MM.1S (cell line): ENCODE results near the gene PLXNB1.
A peak's percentile ranks its signal among the peaks of the same experiment; 100 is the strongest.

Experiments used
- DNase-seq: peaks from one replicate; pipeline ENCODE4 v3.0.0-alpha.2; 2015
- H2AFZ ChIP-seq: fragments of 300-600 bp; sonication (generic); 2 replicates; pipeline ENCODE4 v1.6.0; 2016; ENCODE audit warnings: antibody characterized with exemption, low read length
- H3F3A ChIP-seq: fragments of 300-600 bp; sonication (generic); 2 replicates; pipeline ENCODE4 v1.6.1; 2016; ENCODE audit warnings: mild to moderate bottlenecking, antibody characterized with exemption, low read length, moderate library complexity, mixed read lengths; ENCODE audit not compliant: insufficient read depth
- H3K27ac ChIP-seq: fragments of 300-600 bp; sonication (generic); 2 replicates; pipeline ENCODE4 v1.5.1; 2016; ENCODE audit warnings: mild to moderate bottlenecking, low read length
- H3K27me3 ChIP-seq: fragments of 300-600 bp; sonication (generic); replicated peaks from 2 replicates; pipeline ENCODE4 v1.6.0; 2016; ENCODE audit warnings: low read length; ENCODE audit not compliant: insufficient read depth
- H3K36me3 ChIP-seq: fragments of 300-600 bp; sonication (generic); replicated peaks from 2 replicates; pipeline ENCODE4 v1.6.1; 2016; ENCODE audit warnings: mild to moderate bottlenecking, low read length, mixed read lengths; ENCODE audit not compliant: insufficient read depth
- H3K4me1 ChIP-seq: fragments of 300-600 bp; sonication (generic); 2 replicates; pipeline ENCODE4 v1.6.1; 2016; ENCODE audit warnings: low read length, mixed read lengths
- H3K4me2 ChIP-seq: fragments of 300-600 bp; sonication (generic); 2 replicates; pipeline ENCODE4 v1.6.0; 2016; ENCODE audit warnings: low read depth, low read length
- H3K4me3 ChIP-seq: fragments of 300-600 bp; sonication (generic); 2 replicates; pipeline ENCODE4 v1.5.1; 2016; ENCODE audit warnings: low read length, mixed read lengths
- H3K79me2 ChIP-seq: fragments of 300-600 bp; sonication (generic); 2 replicates; pipeline ENCODE4 v1.6.1; 2016; ENCODE audit warnings: mixed run types, low read length, mixed read lengths
- H3K9ac ChIP-seq: fragments of 300-600 bp; sonication (generic); 2 replicates; pipeline ENCODE4 v1.6.1; 2016; ENCODE audit warnings: low read length, mixed read lengths
- H3K9me2 ChIP-seq: fragments of 300-600 bp; sonication (generic); replicated peaks from 2 replicates; pipeline ENCODE4 v1.6.1; 2016; ENCODE audit warnings: mild to moderate bottlenecking, low read length, mixed read lengths; ENCODE audit not compliant: insufficient read depth
- H3K9me3 ChIP-seq: fragments of 300-600 bp; sonication (generic); replicated peaks from 2 replicates; pipeline ENCODE4 v1.6.1; 2016; ENCODE audit warnings: mild to moderate bottlenecking, low read length, mixed read lengths; ENCODE audit not compliant: insufficient read depth
- H4K20me1 ChIP-seq: fragments of 300-600 bp; sonication (generic); 2 replicates; pipeline ENCODE4 v1.6.1; 2016; ENCODE audit warnings: mild to moderate bottlenecking, low read length, moderate library complexity, mixed read lengths; ENCODE audit not compliant: insufficient read depth
- EZH2 ChIP-seq: fragments of 300-600 bp; sonication (generic); optimal IDR thresholded peaks from 2 replicates; pipeline ENCODE3; 2017; ENCODE audit warnings: low read depth, mild to moderate bottlenecking, antibody characterized with exemption, low read length, mixed read lengths
- EZH2phosphoT487 ChIP-seq: fragments of 300-600 bp; sonication (generic); IDR thresholded peaks from 2 replicates; pipeline ENCODE4 v1.6.1; 2018; ENCODE audit warnings: antibody characterized with exemption, low read length
- TF ChIP-seq, protein P1 (sequence below): fragments of 300-600 bp; sonication (generic); IDR thresholded peaks from 2 replicates; pipeline ENCODE4 v1.5.1; 2016; ENCODE audit warnings: antibody characterized with exemption, low read length, mixed read lengths

PLXNB1 gene

DNA sequence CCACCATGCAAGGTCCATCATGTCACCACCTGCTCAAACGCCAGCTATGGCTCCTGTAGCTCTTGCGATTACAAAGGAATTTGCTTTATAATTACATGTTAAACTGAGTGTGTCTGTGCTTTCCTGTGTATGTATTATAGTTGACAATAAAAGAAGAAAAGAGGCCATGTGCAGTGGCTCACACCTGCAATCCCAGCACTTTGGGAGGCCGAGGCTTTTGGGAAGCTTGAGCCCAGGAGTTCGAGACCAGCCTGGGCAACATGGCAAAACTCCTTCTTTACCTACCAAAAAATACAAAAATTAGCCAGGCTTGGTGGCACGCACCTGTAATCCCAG, 43.7 kb upstream of the PLXNB1 start:
- H3K9ac ChIP-seq, result peak overlapping the region; percentile 80; the same call in 1 of the 2 replicates
- no peaks in the 10 kb centered on the region for H3K27me3 ChIP-seq
- H3K79me2 ChIP-seq, result peaks cover 37% of the 10 kb centered on the region
- no peaks in the 10 kb centered on the region for H3K36me3 ChIP-seq
- H4K20me1 ChIP-seq, result no peaks in the 10 kb centered on the region
- H3K4me2 ChIP-seq, result peak overlapping the region; percentile 67
- peak overlapping the region; percentile 10; the same call in 1 of the 2 replicates for H3K4me3 ChIP-seq
- 0 out of 2 replicates have a peak, but pooled peaks cover 5% of the 10 kb centered on the region for H3F3A ChIP-seq
- H3K27ac ChIP-seq, result peak overlapping the region; percentile 89; the same call in 1 of the 2 replicates
- H3K4me1 ChIP-seq, result peaks cover 8% of the 10 kb centered on the region
- H3K9me2 ChIP-seq, result no peaks in the 10 kb centered on the region
- H3K9me3 ChIP-seq, result no peaks in the 10 kb centered on the region
- DNase-seq, result no peak
- peak overlapping the region; percentile 94 for H2AFZ ChIP-seq
- TF ChIP-seq EZH2phosphoT487 (no peak), EZH2 (no peak)

DNA sequence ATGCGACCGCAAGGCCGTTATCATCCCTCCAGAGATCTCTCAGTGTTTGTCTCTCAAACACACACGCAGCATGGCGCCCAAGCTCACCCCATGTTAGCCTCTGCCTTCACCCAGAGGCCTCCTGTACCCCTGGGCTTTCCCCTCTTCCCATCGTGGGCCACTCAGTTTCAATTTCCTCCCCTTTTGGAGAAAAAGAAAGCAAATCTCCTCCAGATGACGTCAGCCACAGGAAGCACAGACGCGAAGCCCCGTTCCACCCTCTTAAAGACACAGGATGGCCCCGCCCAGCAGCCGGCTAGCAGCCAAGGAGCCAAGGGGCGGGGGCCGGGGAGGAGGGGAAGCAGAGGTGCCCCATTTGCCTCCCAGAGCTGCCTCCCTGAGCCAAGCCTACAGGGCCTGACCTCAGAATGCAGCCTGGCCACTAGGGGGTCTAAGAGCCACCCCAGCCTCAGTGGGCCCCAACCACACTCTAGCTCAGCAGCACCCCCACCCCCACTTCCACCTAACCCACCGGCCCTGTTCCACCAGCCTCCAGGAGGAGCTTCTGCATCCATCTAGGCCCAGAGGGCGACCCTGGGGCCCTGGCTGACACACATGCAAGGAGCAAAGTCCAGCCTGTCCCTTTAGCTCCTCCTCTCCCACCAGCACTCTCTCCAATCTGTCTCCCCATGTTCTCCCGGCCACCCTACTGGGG, 43.2 kb upstream of the PLXNB1 start:
- Histone ChIP-seq H2AFZ (peak overlapping the region; percentile 94), H3K27ac (peak overlapping the region; percentile 89), H3K79me2 (peaks cover 43% of the 10 kb centered on the region), H3K9me2 (no peaks in the 10 kb centered on the region), H3K36me3 (no peaks in the 10 kb centered on the region), H3K4me3 (peak overlapping the region; percentile 60), H3K4me1 (peaks cover 8% of the 10 kb centered on the region), H4K20me1 (no peaks in the 10 kb centered on the region), H3K9me3 (no peaks in the 10 kb centered on the region), H3F3A (0 out of 2 replicates have a peak, but pooled peaks cover 5% of the 10 kb centered on the region), H3K9ac (peak overlapping the region; percentile 80), H3K4me2 (peak overlapping the region; percentile 67), H3K27me3 (no peaks in the 10 kb centered on the region)
- TF ChIP-seq EZH2phosphoT487 (no peak), EZH2 (no peak)
- TF ChIP-seq, protein P1, sequence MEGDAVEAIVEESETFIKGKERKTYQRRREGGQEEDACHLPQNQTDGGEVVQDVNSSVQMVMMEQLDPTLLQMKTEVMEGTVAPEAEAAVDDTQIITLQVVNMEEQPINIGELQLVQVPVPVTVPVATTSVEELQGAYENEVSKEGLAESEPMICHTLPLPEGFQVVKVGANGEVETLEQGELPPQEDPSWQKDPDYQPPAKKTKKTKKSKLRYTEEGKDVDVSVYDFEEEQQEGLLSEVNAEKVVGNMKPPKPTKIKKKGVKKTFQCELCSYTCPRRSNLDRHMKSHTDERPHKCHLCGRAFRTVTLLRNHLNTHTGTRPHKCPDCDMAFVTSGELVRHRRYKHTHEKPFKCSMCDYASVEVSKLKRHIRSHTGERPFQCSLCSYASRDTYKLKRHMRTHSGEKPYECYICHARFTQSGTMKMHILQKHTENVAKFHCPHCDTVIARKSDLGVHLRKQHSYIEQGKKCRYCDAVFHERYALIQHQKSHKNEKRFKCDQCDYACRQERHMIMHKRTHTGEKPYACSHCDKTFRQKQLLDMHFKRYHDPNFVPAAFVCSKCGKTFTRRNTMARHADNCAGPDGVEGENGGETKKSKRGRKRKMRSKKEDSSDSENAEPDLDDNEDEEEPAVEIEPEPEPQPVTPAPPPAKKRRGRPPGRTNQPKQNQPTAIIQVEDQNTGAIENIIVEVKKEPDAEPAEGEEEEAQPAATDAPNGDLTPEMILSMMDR, result peak; percentile 47
- peak; percentile 98 for DNase-seq

DNA sequence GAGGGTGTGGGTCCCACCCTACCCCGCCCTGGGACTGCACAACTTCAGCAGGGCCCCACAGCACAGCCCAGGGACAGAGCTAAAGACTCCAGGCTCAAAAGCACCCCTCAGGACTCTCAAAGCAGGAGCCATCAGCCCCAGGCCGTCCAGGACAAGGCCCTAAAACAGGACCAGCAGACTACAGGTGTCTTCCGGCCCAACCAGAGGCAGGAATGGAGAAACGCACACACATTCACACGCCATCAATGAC, 42.7 kb upstream of the PLXNB1 start:
- peaks cover 47% of the 10 kb centered on the region for H3K79me2 ChIP-seq
- H3K27ac ChIP-seq, result peak overlapping the region; percentile 89
- peak overlapping the region; percentile 32 for H3K4me2 ChIP-seq
- no peaks in the 10 kb centered on the region for H3K9me3 ChIP-seq
- no peak for DNase-seq
- peak overlapping the region; percentile 3; the same call in 1 of the 2 replicates for H2AFZ ChIP-seq
- H3K4me1 ChIP-seq, result peaks cover 13% of the 10 kb centered on the region
- TF ChIP-seq EZH2phosphoT487, result no peak
- no peak for TF ChIP-seq EZH2
- TF ChIP-seq, protein P1, result no peak
- no peaks in the 10 kb centered on the region for H3K27me3 ChIP-seq
- no peaks in the 10 kb centered on the region for H4K20me1 ChIP-seq
- 0 out of 2 replicates have a peak, but pooled peaks cover 7% of the 10 kb centered on the region for H3F3A ChIP-seq
- H3K9ac ChIP-seq, result peak overlapping the region; percentile 80
- no peaks in the 10 kb centered on the region for H3K9me2 ChIP-seq
- peak overlapping the region; percentile 60 for H3K4me3 ChIP-seq
- H3K36me3 ChIP-seq, result no peaks in the 10 kb centered on the region

DNA sequence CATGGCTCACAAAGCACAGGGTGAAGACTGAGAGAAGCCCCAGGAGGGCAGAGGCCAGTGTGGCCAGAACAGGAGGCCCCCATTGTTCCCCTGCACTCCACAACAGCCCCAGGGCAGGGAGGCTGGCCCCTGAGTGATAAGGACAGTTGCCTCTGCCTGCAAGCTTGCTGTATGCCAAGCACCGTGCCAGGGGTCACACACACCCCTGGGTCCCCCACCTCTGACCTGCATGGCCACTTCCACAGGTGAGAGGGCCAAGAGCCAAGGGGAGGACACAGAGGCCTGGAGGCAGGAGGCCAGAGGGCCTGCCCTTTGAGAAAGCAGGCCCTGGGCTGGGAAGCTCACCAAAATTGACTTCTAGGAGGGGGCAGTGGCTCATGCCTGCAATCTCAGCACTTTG, 40.4 kb upstream of the PLXNB1 start:
- H3K27me3 ChIP-seq, result no peaks in the 10 kb centered on the region
- H4K20me1 ChIP-seq, result no peaks in the 10 kb centered on the region
- H2AFZ ChIP-seq, result no peak overlapping the region
- DNase-seq, result no peak
- no peak overlapping the region for H3K27ac ChIP-seq
- H3K4me2 ChIP-seq, result no peak overlapping the region
- no peaks in the 10 kb centered on the region for H3K36me3 ChIP-seq
- H3K4me1 ChIP-seq, result peaks cover 27% of the 10 kb centered on the region
- peaks cover 7% of the 10 kb centered on the region; the same call in 1 of the 2 replicates for H3F3A ChIP-seq
- H3K4me3 ChIP-seq, result no peak overlapping the region
- TF ChIP-seq EZH2, result no peak
- TF ChIP-seq, protein P1, result no peak
- TF ChIP-seq EZH2phosphoT487, result no peak
- no peak overlapping the region for H3K9ac ChIP-seq
- H3K9me2 ChIP-seq, result no peaks in the 10 kb centered on the region
- H3K79me2 ChIP-seq, result peaks cover 63% of the 10 kb centered on the region
- no peaks in the 10 kb centered on the region for H3K9me3 ChIP-seq
